Osteocyte (in vitro differentiated cells): ENCODE results near the gene EFEMP1. TPM values are rescaled to one million over a fixed set of nuclear protein-coding genes. Genes with fewer than 3 reads are reported as not detected.

Experiments
- DNase-seq: peaks from one replicate; pipeline ENCODE4 v3.0.0; 2021; ENCODE audit warnings: mixed read lengths; ENCODE audit not compliant: unreplicated experiment; ENCODE audit errors: extremely low spot score
- H3K27ac Mint-ChIP-seq: one replicate; pipeline ENCODE4 v1.8.0; 2021; ENCODE audit warnings: mild to moderate bottlenecking, mixed read lengths; ENCODE audit not compliant: unreplicated experiment
- H3K27me3 Mint-ChIP-seq: one replicate; pipeline ENCODE4 v1.8.0; 2021; ENCODE audit warnings: mixed read lengths; ENCODE audit not compliant: unreplicated experiment
- H3K36me3 Mint-ChIP-seq: one replicate; pipeline ENCODE4 v1.8.0; 2021; ENCODE audit warnings: mixed read lengths; ENCODE audit not compliant: unreplicated experiment
- H3K4me1 Mint-ChIP-seq: one replicate; pipeline ENCODE4 v1.8.0; 2021; ENCODE audit warnings: mixed read lengths; ENCODE audit not compliant: unreplicated experiment
- H3K4me3 Mint-ChIP-seq: one replicate; pipeline ENCODE4 v1.8.0; 2021; ENCODE audit warnings: mild to moderate bottlenecking, moderate library complexity, mixed read lengths; ENCODE audit not compliant: unreplicated experiment
- H3K9me3 Mint-ChIP-seq: one replicate; pipeline ENCODE4 v1.8.0; 2021; ENCODE audit warnings: mixed read lengths; ENCODE audit not compliant: unreplicated experiment
- total RNA-seq: library from RNA; stranded (reverse); gene quantifications from 2 replicates; pipeline ENCODE4 v1.2.1, GENCODE V29; 2021
- TF ChIP-seq, protein P1 (sequence below): fragments of 200-600 bp; sonication (generic); IDR thresholded peaks from 2 replicates; pipeline ENCODE4 v1.5.0; 2021; ENCODE audit warnings: antibody characterized with exemption, mild to moderate bottlenecking, moderate library complexity

Gene EFEMP1
- total RNA-seq, 1 donor from 2014 or later = 7.4 TPM

GRCh38 chr2:55846426-55846825 is 77.2 kb downstream of the EFEMP1 start:
- DNase-seq = no peak
- peaks cover 9% of the 10 kb centered on the region for H3K27me3 Mint-ChIP-seq
- TF ChIP-seq, protein P1, sequence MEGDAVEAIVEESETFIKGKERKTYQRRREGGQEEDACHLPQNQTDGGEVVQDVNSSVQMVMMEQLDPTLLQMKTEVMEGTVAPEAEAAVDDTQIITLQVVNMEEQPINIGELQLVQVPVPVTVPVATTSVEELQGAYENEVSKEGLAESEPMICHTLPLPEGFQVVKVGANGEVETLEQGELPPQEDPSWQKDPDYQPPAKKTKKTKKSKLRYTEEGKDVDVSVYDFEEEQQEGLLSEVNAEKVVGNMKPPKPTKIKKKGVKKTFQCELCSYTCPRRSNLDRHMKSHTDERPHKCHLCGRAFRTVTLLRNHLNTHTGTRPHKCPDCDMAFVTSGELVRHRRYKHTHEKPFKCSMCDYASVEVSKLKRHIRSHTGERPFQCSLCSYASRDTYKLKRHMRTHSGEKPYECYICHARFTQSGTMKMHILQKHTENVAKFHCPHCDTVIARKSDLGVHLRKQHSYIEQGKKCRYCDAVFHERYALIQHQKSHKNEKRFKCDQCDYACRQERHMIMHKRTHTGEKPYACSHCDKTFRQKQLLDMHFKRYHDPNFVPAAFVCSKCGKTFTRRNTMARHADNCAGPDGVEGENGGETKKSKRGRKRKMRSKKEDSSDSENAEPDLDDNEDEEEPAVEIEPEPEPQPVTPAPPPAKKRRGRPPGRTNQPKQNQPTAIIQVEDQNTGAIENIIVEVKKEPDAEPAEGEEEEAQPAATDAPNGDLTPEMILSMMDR = no peak
- H3K27ac Mint-ChIP-seq = no peak overlapping the region
- H3K36me3 Mint-ChIP-seq = no peaks in the 10 kb centered on the region
- H3K4me3 Mint-ChIP-seq = no peak overlapping the region
- H3K4me1 Mint-ChIP-seq = no peaks in the 10 kb centered on the region
- H3K9me3 Mint-ChIP-seq = no peaks in the 10 kb centered on the region

DNA sequence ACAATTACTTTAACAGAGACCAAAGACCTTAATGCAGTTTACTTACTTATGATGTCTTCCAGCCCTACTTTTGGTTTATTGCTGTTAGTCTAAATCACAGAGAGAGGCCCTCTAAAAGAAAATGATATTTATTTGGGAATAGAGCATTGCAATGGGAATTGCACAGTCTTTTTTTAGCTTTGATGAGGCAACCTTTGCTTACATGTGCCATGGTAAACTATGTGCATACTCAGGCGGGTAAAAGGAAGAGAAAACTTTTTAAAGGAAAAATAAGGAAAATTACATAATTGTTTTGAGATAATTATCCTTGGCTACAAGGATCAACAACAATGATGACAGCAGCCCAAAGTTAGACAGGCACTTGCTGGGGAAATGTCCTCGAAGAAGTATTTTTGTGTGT is 78.6 kb downstream of the EFEMP1 start:
- Mint-ChIP-seq H3K27ac (no peak overlapping the region), H3K9me3 (no peaks in the 10 kb centered on the region), H3K36me3 (no peaks in the 10 kb centered on the region), H3K4me1 (no peaks in the 10 kb centered on the region), H3K27me3 (peaks cover 9% of the 10 kb centered on the region), H3K4me3 (no peak overlapping the region)
- DNase-seq = no peak
- TF ChIP-seq, protein P1 = no peak

- Mint-ChIP-seq H3K9me3 (no peaks in the 10 kb centered on the region), H3K4me3 (no peak overlapping the region), H3K4me1 (peaks cover 7% of the 10 kb centered on the region), H3K27me3 (peaks cover 6% of the 10 kb centered on the region), H3K27ac (no peak overlapping the region), H3K36me3 (no peaks in the 10 kb centered on the region)
- TF ChIP-seq, protein P1 = no peak
- DNase-seq = no peak
Observed at GRCh38 chr2:55843994-55844345, 79.6 kb downstream of the EFEMP1 start.

GRCh38 chr2:55843096-55843993 is 80.2 kb downstream of the EFEMP1 start:
- Mint-ChIP-seq H3K4me1 (peaks cover 7% of the 10 kb centered on the region), H3K4me3 (no peak overlapping the region), H3K9me3 (no peaks in the 10 kb centered on the region), H3K36me3 (no peaks in the 10 kb centered on the region), H3K27me3 (peaks cover 4% of the 10 kb centered on the region), H3K27ac (no peak overlapping the region)
- TF ChIP-seq, protein P1 = no peak
- DNase-seq = no peak

DNA sequence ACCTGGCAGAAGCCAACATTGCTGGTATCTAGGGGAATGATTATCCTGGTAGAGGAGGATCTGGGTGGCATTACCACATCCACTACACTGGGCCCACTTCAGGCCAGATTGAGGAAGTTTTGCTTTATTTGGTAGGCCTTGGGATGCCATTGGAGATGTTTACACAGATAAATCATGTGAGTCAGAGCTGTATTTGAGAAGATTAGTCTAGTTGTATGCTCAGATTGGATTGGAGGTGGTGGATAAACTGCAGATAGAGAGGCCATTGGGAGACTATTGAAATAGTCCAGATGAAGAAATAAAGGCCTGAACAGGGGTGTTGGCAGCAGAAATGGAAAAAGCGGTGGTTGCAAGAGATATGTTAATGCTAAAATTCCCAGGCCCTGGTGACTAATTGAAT is 81.5 kb downstream of the EFEMP1 start:
- H3K4me1 Mint-ChIP-seq = peaks cover 7% of the 10 kb centered on the region
- no peak overlapping the region for H3K4me3 Mint-ChIP-seq
- no peaks in the 10 kb centered on the region for H3K36me3 Mint-ChIP-seq
- no peaks in the 10 kb centered on the region for H3K27me3 Mint-ChIP-seq
- no peak overlapping the region for H3K27ac Mint-ChIP-seq
- H3K9me3 Mint-ChIP-seq = no peaks in the 10 kb centered on the region
- TF ChIP-seq, protein P1 = no peak
- DNase-seq = no peak
